Measurements from ENCODE around the gene CNTD1.

The CNTD1 gene

DNA sequence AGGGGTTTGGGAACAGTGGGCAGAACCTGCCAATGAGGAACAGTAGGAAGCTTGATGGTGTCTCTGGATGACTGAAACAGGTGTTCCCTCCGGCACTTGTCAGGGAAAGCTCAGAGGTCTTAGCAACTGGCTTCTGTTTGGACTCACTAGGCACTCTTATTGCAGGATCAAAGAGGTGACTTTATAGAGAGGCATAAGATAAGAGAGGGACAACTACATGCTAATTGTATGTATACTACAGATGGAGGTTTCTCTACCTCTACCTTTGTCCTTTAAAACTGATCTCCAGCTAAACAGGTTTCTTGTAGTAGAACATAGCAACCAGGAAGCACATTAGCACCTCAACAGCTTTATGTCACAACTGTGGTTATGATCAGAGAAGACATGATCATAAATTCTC, 7.6 kb downstream of the CNTD1 start:
- DNase-seq = no peak

- DNase-seq = no peak
Observed at GRCh38 chr17:42809250-42809649, 10.6 kb downstream of the CNTD1 start.

DNA sequence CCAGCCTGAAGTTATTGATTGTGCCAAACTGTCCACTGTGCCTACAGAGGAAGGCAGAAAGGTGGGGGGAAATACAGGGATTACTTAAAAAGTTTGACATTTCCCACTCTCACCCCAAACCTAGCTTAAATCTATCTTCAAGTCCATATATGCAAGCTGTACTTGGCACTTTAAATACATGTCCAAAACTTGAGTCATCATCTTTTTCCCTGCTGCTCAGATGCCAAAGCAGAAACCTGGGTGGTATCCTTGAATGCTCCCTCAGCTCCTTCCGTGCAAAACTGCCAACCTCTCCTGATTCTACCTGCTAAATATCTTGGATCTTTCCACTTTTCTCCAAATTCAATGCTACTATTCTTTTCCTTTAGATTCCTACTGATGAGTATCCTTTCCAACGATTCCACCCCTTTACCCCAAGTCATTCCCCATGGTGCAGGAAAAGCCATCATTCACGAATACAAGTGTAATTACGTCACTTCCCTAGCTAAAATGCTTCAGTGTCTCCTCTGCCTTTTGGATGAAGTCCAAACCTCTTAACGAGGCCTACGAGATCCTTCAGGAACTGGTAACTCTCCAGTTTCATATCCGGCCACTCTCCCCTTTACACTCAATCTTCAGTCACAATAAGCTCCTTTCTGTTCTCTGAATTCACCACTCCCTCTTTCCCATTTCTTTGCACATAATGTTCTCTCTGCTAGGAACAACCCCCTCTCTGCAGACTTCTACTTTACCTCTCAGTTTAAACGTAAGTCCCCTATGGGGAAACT, 16.2 kb downstream of the CNTD1 start:
- peak; percentile 51 for DNase-seq

DNA sequence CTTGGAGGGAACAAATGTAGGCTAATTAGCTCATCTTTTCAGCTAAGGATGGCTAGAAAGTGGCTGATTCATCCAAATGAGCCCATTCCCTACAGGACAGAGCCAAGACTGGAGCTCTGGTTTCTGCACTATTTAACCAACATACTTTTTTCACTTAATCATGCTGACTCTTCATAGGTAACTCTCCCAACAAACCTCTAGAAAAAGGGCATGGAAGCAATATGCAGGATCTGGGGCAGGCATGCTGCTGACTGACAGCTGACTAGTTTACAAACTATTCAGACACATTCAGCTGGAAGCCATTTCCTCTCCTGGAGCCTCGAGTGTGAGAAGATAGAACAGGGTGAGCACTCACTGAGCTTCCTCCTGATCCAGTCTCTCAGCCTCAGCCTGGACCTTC, 19.2 kb downstream of the CNTD1 start:
- DNase-seq = no peak

GRCh38 chr17:42818379-42818778, 19.7 kb downstream of the CNTD1 start:
- no peak for DNase-seq

DNA sequence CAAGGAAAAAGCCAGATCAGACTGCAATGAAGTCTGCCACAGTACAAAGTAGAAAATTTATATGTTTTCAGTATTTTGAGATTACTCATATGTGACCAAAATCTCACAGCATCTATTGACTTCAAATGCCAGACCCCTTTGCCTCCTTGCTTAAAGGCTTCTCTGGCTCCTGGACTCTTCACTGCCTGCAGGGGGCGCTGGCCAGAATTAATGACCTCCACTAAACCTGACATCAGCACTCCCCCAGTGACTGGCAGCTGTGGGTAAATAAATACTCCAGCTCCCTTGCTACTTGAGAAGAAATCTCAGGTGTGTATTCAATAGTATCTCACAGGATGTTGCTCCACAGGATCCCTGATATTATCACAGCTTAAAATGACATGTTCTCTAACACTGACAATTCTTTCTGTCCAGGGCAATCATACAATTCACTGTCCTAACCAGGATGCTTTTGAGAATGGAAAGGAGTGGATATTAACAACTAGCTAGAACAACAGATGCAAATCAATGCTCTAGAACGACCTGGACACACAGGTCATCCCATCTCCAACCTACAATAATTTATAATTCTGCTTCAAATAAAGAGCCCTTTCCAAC, 21.4 kb downstream of the CNTD1 start:
- DNase-seq = no peak

GRCh38 chr17:42821176-42821575, 22.5 kb downstream of the CNTD1 start:
- no peak for DNase-seq

- no peak for DNase-seq
Observed at GRCh38 chr17:42827472-42827871, 28.8 kb downstream of the CNTD1 start.

GRCh38 chr17:42830971-42831370, 32.3 kb downstream of the CNTD1 start:
- DNase-seq = no peak

DNA sequence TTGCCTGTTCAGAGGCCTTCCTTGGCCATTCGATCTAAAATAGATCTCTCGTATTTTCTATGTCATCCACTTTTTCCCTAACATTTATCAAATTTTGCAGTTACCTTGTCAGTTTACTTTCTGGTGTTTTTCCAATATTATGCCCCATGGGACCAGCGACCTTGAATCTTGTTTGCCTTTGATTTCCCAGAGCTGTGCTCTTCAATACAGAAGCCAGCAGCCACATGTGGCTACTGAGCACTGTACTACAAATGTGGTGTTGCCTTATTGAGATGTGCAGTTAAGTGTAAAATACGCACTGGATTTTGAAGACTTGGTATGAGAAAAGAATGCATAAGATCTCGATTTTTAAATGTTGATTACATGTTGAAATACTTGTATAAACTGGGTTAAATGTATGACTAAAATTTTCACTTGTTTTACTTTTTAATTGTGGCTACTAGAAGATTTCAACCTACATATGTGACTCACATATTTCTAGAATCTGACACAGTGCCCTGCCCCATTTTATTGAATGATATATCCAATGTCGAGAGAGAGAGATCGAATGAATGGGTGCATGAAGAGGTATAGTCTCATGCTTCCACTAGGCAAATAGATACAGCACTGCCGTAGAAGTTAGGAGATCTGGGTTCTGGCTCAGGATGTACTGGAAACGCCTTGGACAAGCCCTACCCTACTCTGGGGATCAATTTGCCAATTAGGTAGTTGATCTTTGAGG, 33.7 kb downstream of the CNTD1 start:
- DNase-seq = no peak

DNA sequence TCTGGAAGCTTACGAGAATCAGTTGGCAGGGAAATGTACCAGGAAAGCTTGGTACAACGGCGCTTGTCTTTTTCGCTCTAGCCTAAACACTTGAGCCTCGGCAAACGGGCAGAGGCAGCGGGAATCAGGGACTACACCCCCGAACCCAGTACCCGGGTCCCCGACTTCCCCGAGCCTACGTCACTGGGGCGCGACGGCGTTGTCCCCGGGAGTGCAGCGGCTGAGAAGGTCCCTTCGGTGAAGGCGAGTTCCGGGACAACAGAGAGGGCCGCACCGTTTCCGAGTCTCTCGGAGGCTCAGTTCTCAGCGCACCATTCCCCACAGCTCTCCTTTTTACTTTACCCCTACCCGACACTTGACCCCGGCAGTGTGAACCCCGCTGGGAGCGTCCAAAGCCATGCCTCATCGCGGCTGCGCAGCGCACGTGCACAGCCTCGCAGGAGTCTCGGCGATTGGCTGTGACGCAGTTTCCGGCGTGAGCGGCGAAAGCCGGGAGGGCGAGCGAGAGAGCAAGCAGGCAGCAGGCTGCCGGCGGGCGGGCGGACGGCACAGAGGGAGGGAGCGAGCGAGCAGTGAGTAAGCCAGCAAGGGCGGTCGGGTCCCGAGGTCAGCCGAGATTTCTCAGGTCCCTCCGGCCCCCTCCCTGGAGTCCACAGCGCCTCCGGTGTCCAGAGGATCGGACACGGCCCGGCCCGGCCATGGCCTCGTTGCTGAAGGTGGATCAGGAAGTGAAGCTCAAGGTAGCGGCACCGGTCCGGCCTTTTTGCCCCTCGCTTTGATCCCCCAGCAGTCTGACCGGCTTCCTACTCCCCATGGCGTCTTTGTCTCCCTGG, 34.5 kb downstream of the CNTD1 start, which contains the start of gene PSME3:
Gene PSME3, plus strand, starts transcription at position 464 of the 833 bp plus-strand sequence. Its CDS starts 235 bp downstream, at position 699.
- DNase-seq = peak; percentile 94

GRCh38 chr17:42833767-42834422, 35.2 kb downstream of the CNTD1 start:
- DNase-seq = no peak

- DNase-seq = no peak
Observed at GRCh38 chr17:42835732-42836131, 37.1 kb downstream of the CNTD1 start.

DNA sequence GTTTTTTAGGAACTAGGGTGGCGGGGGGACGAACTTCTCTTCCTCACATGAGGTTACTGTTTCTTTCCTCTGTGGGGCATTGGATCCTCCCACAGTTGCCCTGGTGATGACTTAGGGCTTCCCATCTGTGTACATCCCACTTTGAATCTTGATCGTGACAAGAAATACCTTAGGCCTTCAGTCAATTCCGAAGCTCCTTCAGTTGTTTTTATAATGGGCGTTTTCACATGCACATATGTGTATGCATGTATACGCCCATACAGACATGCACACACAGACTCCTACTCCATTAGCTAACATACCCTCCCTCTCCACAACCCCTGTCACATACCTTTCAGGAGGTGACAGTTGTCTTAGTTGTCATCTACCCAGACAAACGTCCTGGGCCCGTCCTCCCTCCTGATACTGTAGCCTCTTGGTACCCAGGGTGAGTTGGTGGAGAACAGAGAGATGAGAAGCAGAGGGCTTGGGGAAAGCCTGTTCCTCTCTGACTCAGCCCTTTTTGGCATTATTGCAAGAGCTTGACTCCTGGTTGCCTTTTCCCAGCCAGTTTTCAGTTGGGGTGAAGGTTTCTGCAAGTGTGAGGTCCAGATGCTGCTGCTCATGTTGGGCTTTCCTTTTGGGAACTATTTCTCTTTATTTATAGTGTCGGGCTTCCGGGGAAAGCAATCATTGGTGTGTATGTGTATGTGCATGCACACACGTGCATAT, 43.5 kb downstream of the CNTD1 start:
- DNase-seq = no peak

DNA sequence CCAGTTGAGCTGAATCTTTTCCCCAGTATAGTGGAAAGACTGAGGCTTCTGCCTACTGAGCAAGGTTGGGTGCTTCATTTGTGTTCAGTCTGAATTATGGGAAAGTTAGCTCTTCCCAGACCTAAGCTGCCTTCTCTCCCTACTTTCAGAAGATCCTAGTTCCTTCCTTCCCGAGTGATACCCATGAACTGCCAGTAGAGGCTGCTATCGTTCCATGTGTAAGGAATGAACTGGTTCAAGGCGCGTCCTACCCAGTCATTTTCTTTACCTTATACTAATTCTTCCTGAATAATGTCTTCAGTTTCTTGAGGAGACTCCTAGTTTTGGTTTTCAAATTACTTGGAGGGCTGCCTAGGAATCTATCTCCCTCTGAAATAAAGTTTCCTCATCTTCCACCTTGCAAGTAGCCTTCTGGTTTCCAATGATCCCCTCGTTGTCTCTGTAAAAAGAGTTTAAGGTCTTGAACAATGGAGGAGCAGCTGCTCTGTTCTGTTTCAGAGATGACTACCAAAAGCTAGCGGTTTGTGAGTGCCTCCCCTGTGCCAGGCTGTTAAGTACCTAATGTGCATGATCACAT, 44.8 kb downstream of the CNTD1 start:
- peak; percentile 45 for DNase-seq

DNA sequence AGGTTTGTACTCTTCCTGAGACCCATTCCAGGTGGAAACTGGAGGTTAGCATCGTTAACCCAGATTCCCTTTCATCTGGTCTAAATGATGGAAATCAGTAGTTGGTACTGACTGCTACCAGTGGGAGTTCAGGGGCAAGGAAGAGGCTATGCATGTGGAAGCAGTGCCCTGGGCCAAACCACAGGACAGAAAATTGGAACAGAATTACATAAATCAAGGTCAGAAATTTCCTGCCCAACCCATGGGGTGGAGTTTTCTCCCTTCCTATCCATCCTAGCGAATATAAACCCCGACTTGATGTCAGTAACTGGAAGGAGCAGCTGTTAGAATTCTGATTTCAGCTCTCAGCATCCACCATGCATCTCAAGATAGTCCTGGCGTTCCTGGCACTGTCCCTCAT, 45.6 kb downstream of the CNTD1 start, which contains the start of gene AOC2:
Gene AOC2, plus strand, starts transcription at position 310 of the 400 bp plus-strand sequence. Its CDS starts 47 bp downstream, at position 357.
- no peak for DNase-seq

DNA sequence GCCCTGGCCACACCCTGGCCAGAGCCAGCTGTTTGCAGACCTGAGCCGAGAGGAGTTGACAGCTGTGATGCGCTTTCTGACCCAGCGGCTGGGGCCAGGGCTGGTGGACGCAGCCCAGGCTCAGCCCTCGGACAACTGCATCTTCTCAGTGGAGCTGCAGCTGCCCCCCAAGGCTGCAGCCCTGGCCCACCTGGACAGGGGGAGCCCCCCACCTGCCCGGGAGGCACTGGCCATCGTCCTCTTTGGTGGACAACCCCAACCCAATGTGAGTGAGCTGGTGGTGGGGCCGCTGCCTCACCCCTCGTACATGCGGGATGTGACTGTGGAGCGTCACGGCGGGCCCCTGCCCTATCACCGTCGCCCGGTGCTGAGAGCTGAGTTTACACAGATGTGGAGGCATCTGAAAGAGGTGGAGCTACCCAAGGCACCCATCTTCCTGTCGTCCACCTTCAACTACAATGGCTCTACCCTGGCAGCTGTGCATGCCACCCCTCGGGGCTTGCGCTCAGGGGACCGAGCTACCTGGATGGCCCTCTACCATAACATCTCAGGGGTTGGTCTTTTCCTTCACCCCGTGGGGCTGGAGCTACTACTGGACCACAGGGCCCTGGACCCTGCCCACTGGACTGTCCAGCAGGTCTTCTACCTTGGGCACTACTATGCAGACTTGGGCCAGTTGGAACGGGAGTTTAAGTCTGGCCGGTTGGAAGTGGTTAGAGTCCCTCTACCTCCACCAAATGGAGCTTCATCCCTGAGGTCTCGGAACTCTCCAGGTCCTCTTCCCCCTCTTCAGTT, 46.3 kb downstream of the CNTD1 start:
- no peak for DNase-seq

- no peak for DNase-seq
Observed at GRCh38 chr17:42845556-42845917, 46.9 kb downstream of the CNTD1 start.

DNA sequence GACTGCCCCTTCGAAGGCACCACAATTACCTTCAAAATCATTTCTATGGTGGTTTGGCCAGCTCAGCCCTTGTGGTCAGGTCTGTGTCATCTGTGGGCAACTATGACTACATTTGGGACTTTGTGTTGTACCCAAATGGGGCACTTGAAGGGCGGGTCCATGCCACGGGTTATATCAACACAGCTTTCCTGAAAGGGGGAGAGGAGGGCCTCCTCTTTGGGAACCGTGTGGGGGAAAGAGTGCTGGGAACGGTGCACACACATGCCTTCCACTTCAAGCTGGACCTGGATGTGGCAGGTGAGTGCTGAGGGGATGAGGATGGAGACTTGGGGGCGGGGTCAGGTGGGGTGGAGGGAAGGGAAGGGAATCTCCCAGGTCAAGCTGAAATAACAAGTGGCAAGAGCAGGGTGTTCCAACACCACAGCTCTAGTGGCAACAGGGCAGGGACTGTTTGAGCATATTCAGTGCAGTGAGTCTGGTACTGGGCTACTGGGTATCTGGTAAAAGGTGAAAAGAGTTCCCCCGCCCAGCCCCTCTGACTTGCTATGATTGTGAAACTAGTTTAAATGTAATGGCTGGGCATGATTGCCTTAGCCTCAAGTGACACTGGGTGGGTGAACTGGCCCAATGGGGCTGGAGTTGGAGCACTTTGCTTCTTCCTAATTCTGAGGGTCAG, 47.4 kb downstream of the CNTD1 start:
- DNase-seq = no peak
